NCI-H146 treated with DMSO at 0.1 percent for 48 hours (cell line): ENCODE measurements around the gene KCNC1.

Source experiments
- DNase-seq: peaks from one replicate; lab custom pipeline; 2025; ENCODE audit not compliant: unreplicated experiment; lab: John Stamatoyannopoulos, UW

Gene KCNC1

GRCh38 chr11:17736930-17737817 lies 2.6 kb downstream of the KCNC1 start:
- no peak for DNase-seq

- no peak for DNase-seq
Measured at GRCh38 chr11:17738151-17738973, 3.8 kb downstream of the KCNC1 start.

- DNase-seq: no peak
Measured at GRCh38 chr11:17739945-17740338, 5.4 kb downstream of the KCNC1 start.

GRCh38 chr11:17740649-17741235 lies 6.2 kb downstream of the KCNC1 start:
- DNase-seq: no peak

GRCh38 chr11:17741487-17741886 lies 6.9 kb downstream of the KCNC1 start:
- no peak for DNase-seq

- no peak for DNase-seq
Measured at GRCh38 chr11:17742019-17742418, 7.4 kb downstream of the KCNC1 start.

- DNase-seq: no peak
Measured at GRCh38 chr11:17743026-17743807, 8.6 kb downstream of the KCNC1 start.

GRCh38 chr11:17743808-17744119 lies 9.2 kb downstream of the KCNC1 start:
- no peak for DNase-seq

- DNase-seq: no peak
Measured at GRCh38 chr11:17744151-17744940, 9.8 kb downstream of the KCNC1 start.

GRCh38 chr11:17745023-17745772 lies 10.6 kb downstream of the KCNC1 start:
- DNase-seq: no peak

GRCh38 chr11:17746096-17746495 lies 11.5 kb downstream of the KCNC1 start:
- DNase-seq: no peak

- no peak for DNase-seq
Measured at GRCh38 chr11:17747131-17747955, 12.8 kb downstream of the KCNC1 start.

GRCh38 chr11:17748044-17748443 lies 13.5 kb downstream of the KCNC1 start:
- DNase-seq: no peak

GRCh38 chr11:17748761-17749721 lies 14.5 kb downstream of the KCNC1 start:
- peak; percentile 19 for DNase-seq

- no peak for DNase-seq
Measured at GRCh38 chr11:17750013-17750800, 15.6 kb downstream of the KCNC1 start.

GRCh38 chr11:17750801-17751165 lies 16.2 kb downstream of the KCNC1 start:
- no peak for DNase-seq

- DNase-seq: no peak
Measured at GRCh38 chr11:17751558-17751957, 17.0 kb downstream of the KCNC1 start.
